GM12873 (cell line): ENCODE data around the gene VAMP5.

Source experiments
- CTCF ChIP-seq: IDR thresholded peaks from 2 replicates; pipeline ENCODE4 v1.5.1; 2012; ENCODE audit warnings: low read depth, mild to moderate bottlenecking, moderate library complexity, low read length, control low read depth; ENCODE audit not compliant: insufficient read depth; ENCODE audit errors: missing control alignments

VAMP5 gene

DNA sequence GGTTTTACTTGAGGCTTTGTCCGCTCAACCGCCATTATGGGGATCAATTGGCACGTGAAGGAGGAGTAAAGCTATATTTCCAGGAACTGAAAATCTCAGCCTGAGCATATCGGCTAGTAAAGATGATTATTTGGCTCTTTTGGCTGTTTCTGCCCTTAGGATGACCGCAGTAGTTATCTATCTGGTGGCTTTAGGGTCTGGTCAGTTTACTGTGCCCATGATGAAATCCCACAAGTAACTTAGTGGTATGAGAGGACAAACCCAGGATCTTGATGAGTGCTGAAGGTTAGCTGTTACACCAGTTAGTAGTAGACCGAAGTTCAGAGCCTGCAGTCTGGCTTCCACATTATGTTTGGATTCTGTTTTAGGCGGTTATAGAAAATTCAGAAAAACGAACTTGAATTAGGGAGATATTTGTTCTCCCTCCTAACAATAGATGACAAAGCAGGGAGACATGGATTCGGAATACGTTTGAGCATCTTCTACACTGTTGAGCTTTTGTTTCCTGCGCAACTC, 44.0 kb upstream of the VAMP5 start:
- no peak for TF ChIP-seq CTCF

- TF ChIP-seq CTCF, result no peak
Observed at GRCh38 chr2:85541262-85541661, 43.0 kb upstream of the VAMP5 start.

GRCh38 chr2:85541753-85542457, 42.3 kb upstream of the VAMP5 start:
- TF ChIP-seq CTCF, result no peak

DNA sequence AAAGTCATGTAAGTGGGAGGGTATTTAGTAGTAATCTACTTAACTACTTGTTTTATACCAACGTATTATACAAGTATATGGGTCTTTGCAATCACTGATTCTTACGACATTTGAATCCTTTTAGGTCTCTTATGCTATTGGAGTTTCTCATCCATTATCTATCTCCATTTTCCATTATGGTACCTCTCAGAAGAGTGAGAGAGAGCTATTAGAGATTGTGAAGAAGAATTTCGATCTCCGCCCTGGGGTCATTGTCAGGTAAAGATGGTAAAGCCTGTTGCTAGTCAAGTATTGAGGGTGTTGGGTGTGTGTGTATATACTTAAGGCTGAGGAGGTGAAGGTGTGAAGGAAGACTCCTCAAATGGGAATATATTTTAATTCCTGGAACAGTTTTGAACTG, 41.5 kb upstream of the VAMP5 start:
- no peak for TF ChIP-seq CTCF

- TF ChIP-seq CTCF, result no peak
Observed at GRCh38 chr2:85545780-85546240, 38.4 kb upstream of the VAMP5 start.

DNA sequence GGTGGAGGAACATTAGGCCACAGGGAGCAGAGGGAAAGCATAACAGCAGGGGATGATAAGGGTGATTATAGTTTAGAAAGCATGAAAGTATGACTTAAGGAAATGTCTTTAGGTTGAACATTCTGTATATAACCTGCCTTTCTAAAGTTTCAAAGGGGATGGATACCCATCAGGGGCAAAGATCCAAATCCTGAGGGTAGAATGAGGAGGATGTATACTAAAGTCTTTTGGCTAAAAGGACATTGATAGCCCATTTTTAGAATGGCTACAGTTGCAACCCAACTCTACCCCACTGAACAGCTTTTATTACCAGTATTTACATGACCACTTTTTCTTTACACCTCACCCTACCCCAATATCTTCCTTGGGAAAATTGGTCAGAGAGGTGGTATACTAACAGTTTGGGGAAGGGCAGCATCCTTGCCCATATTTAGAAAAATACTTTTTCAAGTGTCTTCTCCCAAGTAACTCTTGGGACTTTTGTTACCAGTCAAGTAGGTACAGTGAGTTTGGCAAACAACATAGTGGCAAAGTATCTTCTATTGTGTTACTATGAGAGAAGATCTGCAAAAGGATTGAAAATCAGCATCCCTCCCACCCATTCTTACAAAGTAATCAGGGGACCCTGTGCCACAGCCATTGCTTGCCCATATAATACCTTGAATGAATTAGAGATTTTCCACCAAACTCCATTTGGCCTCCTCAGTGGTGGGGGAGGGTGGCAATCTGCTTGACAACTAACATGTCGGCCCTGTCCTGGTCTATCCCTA, 37.0 kb upstream of the VAMP5 start:
- TF ChIP-seq CTCF, result no peak

GRCh38 chr2:85547859-85548607, 36.2 kb upstream of the VAMP5 start:
- no peak for TF ChIP-seq CTCF
